Effector CD4-positive, alpha-beta T cell (primary cell): Measurements from ENCODE around the gene MAP7D3.
"Not testable (repeated sequence)": the region's sequence is repeated elsewhere in the genome, so short reads cannot be mapped to it uniquely, and the experiment has no call there.

Experiments
- DNase-seq: peaks from one replicate; pipeline ENCODE4 v3.0.0-alpha.2; 2020
- total RNA-seq: gene quantifications from one replicate; lab custom pipeline; 2026; lab: John Stamatoyannopoulos, UW

Gene MAP7D3
- total RNA-seq: 8.8 reads per million, percentile 29 among the genes with 10 or more reads in this experiment

- peak; percentile 51 for DNase-seq
Observed at GRCh38 chrX:136251041-136251991, at the start of gene MAP7D3. Gene MAP7D3 (minus strand): TSS chrX:136251400. CDS start chrX:136251358, 42 bp downstream.

- not testable (repeated sequence) for DNase-seq
Observed at GRCh38 chrX:136300721-136301120, 49.5 kb upstream of the MAP7D3 start, which contains the start of gene ADGRG4. Gene ADGRG4 (plus strand): TSS chrX:136300963. CDS start chrX:136308778, 7,815 bp downstream.

- no peak for DNase-seq
Observed at GRCh38 chrX:136295380-136295779, 44.2 kb upstream of the MAP7D3 start.

- DNase-seq: no peak
Observed at GRCh38 chrX:136292656-136293055, 41.5 kb upstream of the MAP7D3 start.

GRCh38 chrX:136291824-136292223 lies 40.6 kb upstream of the MAP7D3 start:
- DNase-seq: no peak

GRCh38 chrX:136286375-136286774 lies 35.2 kb upstream of the MAP7D3 start:
- DNase-seq: not testable (repeated sequence)

- DNase-seq: no peak
Observed at GRCh38 chrX:136275553-136275952, 24.4 kb upstream of the MAP7D3 start.

- DNase-seq: no peak
Observed at GRCh38 chrX:136273986-136274385, 22.8 kb upstream of the MAP7D3 start.

- no peak for DNase-seq
Observed at GRCh38 chrX:136272325-136272724, 21.1 kb upstream of the MAP7D3 start.

GRCh38 chrX:136271300-136271699 lies 20.1 kb upstream of the MAP7D3 start:
- DNase-seq: no peak

- DNase-seq: no peak
Observed at GRCh38 chrX:136269921-136270320, 18.7 kb upstream of the MAP7D3 start.

- DNase-seq: peak; percentile 28
Observed at GRCh38 chrX:136268051-136269048, 17.1 kb upstream of the MAP7D3 start.

GRCh38 chrX:136266828-136267227 lies 15.6 kb upstream of the MAP7D3 start:
- no peak for DNase-seq

GRCh38 chrX:136262812-136263315 lies 11.7 kb upstream of the MAP7D3 start:
- DNase-seq: no peak

GRCh38 chrX:136262243-136262642 lies 11.0 kb upstream of the MAP7D3 start:
- no peak for DNase-seq

- DNase-seq: no peak
Observed at GRCh38 chrX:136261321-136261720, 10.1 kb upstream of the MAP7D3 start.

GRCh38 chrX:136260776-136261175 lies 9.6 kb upstream of the MAP7D3 start:
- DNase-seq: no peak

- DNase-seq: no peak
Observed at GRCh38 chrX:136259543-136259942, 8.3 kb upstream of the MAP7D3 start.

- DNase-seq: no peak
Observed at GRCh38 chrX:136258951-136259350, 7.8 kb upstream of the MAP7D3 start.

GRCh38 chrX:136256026-136256425 lies 4.8 kb upstream of the MAP7D3 start:
- DNase-seq: no peak

GRCh38 chrX:136255541-136255940 lies 4.3 kb upstream of the MAP7D3 start:
- no peak for DNase-seq

GRCh38 chrX:136250191-136251040 lies 784 bp downstream of the MAP7D3 start:
- no peak for DNase-seq
